NCI-H446 (cell line): Measurements from ENCODE around the gene SERPINE2.
"Not testable (repeated sequence)": the region's sequence is repeated elsewhere in the genome, so short reads cannot be mapped to it uniquely, and the experiment has no call there.

ENCODE experiments used
- DNase-seq, 2 experiments: peaks; one replicate each; lab custom pipeline; 2025; lab: John Stamatoyannopoulos, UW

SERPINE2 gene

GRCh38 chr2:223943135-223943534 is 96.0 kb downstream of the SERPINE2 start:
- DNase-seq: no peak

- no peak for DNase-seq
Observed at GRCh38 chr2:223941579-223942277, 97.4 kb downstream of the SERPINE2 start.

- not testable (repeated sequence) for DNase-seq
Observed at GRCh38 chr2:223939438-223939837, 99.6 kb downstream of the SERPINE2 start.

DNA sequence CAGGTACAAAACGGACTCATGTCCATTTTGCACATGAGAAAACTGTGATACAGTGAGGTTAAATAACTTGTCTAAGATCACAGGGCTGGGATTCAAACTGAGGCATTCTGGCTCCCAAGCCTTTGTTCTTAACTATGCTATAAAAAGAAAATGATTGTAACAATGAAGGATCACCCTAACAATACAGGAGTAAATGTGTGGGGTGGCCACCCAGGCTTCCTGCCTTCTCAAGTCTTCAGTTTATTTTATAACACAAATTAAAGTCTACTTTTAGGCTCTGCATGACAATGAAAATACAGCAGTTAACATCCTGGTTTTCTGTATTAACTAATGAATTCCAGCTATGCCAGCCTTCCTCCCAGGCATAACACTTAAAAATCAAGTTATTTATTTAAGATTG is 101.6 kb downstream of the SERPINE2 start:
- no peak for DNase-seq

DNA sequence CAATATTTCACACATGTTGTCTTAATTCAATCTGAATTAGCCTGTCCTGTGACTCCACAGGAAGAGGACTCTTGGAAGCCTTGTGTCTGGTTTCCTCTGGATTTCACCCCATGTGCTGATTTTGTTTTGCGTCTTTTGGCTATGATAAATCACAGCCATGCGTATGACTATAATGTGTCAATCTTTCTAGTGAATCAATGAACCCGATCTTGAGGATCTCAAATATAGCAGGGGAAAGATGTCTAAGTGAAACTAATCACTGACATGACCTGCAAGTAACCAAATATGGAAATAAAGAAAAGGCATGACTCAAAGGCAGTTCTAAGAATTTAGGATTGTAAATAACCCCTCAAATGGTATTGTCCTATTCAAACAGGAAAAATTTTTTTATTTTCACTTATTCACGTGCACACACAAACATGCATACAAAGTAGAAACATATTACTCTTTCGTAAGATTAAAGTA is 102.2 kb downstream of the SERPINE2 start:
- no peak for DNase-seq

GRCh38 chr2:223935459-223936125 is 103.5 kb downstream of the SERPINE2 start:
- DNase-seq: no peak

- DNase-seq: no peak
Observed at GRCh38 chr2:223934870-223935269, 104.2 kb downstream of the SERPINE2 start.

- DNase-seq: peak in 1 of 2 experiments; percentile 53
Observed at GRCh38 chr2:223932816-223933800, 106.0 kb downstream of the SERPINE2 start.

- DNase-seq: no peak
Observed at GRCh38 chr2:223930103-223930976, 108.7 kb downstream of the SERPINE2 start.

- no peak for DNase-seq
Observed at GRCh38 chr2:223929571-223930102, 109.4 kb downstream of the SERPINE2 start.

- no peak for DNase-seq
Observed at GRCh38 chr2:223928113-223929006, 110.7 kb downstream of the SERPINE2 start.

DNA sequence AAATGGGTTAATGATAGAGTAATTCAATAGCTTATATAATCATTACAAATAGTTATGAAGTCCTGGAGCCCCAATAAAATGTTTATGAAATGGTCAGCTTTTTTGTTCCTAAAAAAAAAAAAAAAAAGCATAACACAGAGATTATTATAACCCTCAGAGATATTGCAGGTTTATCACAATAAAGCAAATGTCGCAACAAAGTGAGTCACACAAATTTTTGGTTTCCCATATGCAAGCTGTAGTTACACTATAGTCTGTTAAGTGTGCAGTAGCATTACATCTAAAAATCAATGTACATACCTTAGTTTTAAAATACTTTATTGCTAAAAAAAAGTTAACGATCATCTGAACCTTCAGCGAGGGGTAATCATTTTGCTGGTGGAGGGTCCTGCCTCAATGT is 114.0 kb downstream of the SERPINE2 start:
- no peak for DNase-seq
